A549 (cell line): ENCODE data around the gene NRIP1. TPM values are rescaled to one million over a fixed set of nuclear protein-coding genes. Genes with fewer than 3 reads are reported as not detected.

Source experiments
- ATAC-seq, 2 experiments: fragments of 200-7000 bp in 1 of 2; fragments of >200 bp in 1 of 2; cut with Nextera tagmentation in 1 of 2; cut with Tn5 transposase in 1 of 2; 3 replicates each; pipeline versions ENCODE4 v1.8.0 to v1.9.1; 2018 to 2020; ENCODE audit warnings: mild to moderate bottlenecking in 1 of 2, moderate library complexity in 1 of 2
- CTCF ChIA-PET: fragments of 300-600 bp; sonication (Branson Sonifier 250); formaldehyde crosslinking; extraction: SDS; loops from one replicate; lab custom pipeline; 2021; ENCODE audit warnings: antibody characterized with exemption, inconsistent platforms; lab: Yijun Ruan, JAX
- POLR2A ChIA-PET: fragments of 350-600 bp; formaldehyde crosslinking; extraction: SDS; loops from one replicate; lab custom pipeline; 2021; ENCODE audit warnings: antibody characterized with exemption, inconsistent platforms; lab: Yijun Ruan, JAX
- DNase-seq, 2 experiments: peaks; one replicate each; pipeline versions ENCODE4 v3.0.0 to v3.0.0-alpha.2; 2011 to 2016; ENCODE audit warnings: low read depth in 1 of 2, low spot score in 1 of 2
- FAIRE-seq: peaks from 2 replicates; lab custom pipeline; 2011; peaks lifted over from hg19 to GRCh38; lab: Jason Lieb, UNC
- H3K27ac ChIP-seq, 2 experiments: fragments of >200 bp; sonication (Bioruptor Twin); formaldehyde crosslinking; 3 replicates each; pipeline ENCODE4 v1.5.1; 2016 to 2017
- H3K4me1 ChIP-seq: fragments of >200 bp; sonication (Bioruptor Twin); formaldehyde crosslinking; 3 replicates; pipeline ENCODE4 v1.6.1; 2016
- H3K4me2 ChIP-seq: fragments of >200 bp; sonication (Bioruptor Twin); formaldehyde crosslinking; 3 replicates; pipeline ENCODE4 v1.6.1; 2016
- H3K4me3 ChIP-seq: fragments of >200 bp; sonication (Bioruptor Twin); formaldehyde crosslinking; 3 replicates; pipeline ENCODE4 v1.5.1; 2016
- H3K9me3 ChIP-seq: fragments of >200 bp; sonication (Bioruptor Twin); formaldehyde crosslinking; 3 replicates; pipeline ENCODE4 v1.6.1; 2016
- CHD2 ChIP-seq: fragments of 150-350 bp; IDR thresholded peaks from 2 replicates; pipeline ENCODE4 v1.6.1; 2014; ENCODE audit warnings: low read length; ENCODE audit not compliant: partially characterized antibody
- EP300 ChIP-seq, 2 experiments: fragments of >200 bp; sonication (Bioruptor Twin); formaldehyde crosslinking; IDR thresholded peaks; 2 replicates in 1 of 2; 3 replicates in 1 of 2; pipeline ENCODE4 v1.6.1; 2016 to 2017
- FOSB ChIP-seq: fragments of 250-450 bp; sonication (Bioruptor Pico); IDR thresholded peaks from 2 replicates; pipeline ENCODE4 v1.5.0; 2020; ENCODE audit warnings: mild to moderate bottlenecking, moderate library complexity
- GATA3 ChIP-seq: IDR thresholded peaks from 2 replicates; pipeline ENCODE4 v1.6.1; 2012; ENCODE audit warnings: borderline replicate concordance
- KDM1A ChIP-seq: fragments of 200-600 bp; sonication (generic); IDR thresholded peaks from 2 replicates; pipeline ENCODE4 v1.6.1; 2016; ENCODE audit warnings: low read depth, mild to moderate bottlenecking
- NPAS2 ChIP-seq: fragments of 250-450 bp; sonication (Bioruptor Pico); IDR thresholded peaks from 2 replicates; pipeline ENCODE4 v1.8.0; 2022; ENCODE audit warnings: mild to moderate bottlenecking, moderate library complexity, borderline replicate concordance
- NR3C1 ChIP-seq: fragments of >200 bp; sonication (Bioruptor Twin); formaldehyde crosslinking; IDR thresholded peaks from 3 replicates; pipeline ENCODE4 v1.6.1; 2017
- RARB ChIP-seq: fragments of 250-450 bp; sonication (Bioruptor Pico); IDR thresholded peaks from 2 replicates; pipeline ENCODE4 v1.8.0; 2021; ENCODE audit warnings: mild to moderate bottlenecking, moderate library complexity
- RFX5 ChIP-seq: fragments of 450-650 bp; IDR thresholded peaks from 2 replicates; pipeline ENCODE4 v1.7.1; 2014; ENCODE audit warnings: antibody characterized with exemption, mild to moderate bottlenecking, moderate library complexity
- RNF2 ChIP-seq: fragments of 200-600 bp; sonication (generic); IDR thresholded peaks from 2 replicates; pipeline ENCODE4 v1.6.1; 2016; ENCODE audit warnings: low read depth, mild to moderate bottlenecking, antibody characterized with exemption, moderate library complexity, borderline replicate concordance
- ZSCAN20 ChIP-seq: fragments of 250-450 bp; sonication (Bioruptor Pico); IDR thresholded peaks from 2 replicates; pipeline ENCODE4 v1.8.0; 2022; ENCODE audit warnings: mild to moderate bottlenecking, moderate library complexity
- WGBS: methylation state at CpG from one replicate; pipeline ENCODE4 v1.1.6; 2017; ENCODE audit errors: missing lambda C conversion rate; 5-methylcytosine and 5-hydroxymethylcytosine counted together
- polyA plus RNA-seq, 4 experiments: library from polyadenylated mRNA; depleted of rRNA in 3 of 4; stranded (reverse); fragments of >200 nt; fragmentation: RNase III in 1 of 4; extraction: RNeasy Plus Mini Kit Qiagen cat#74134 plus additional on column Dnase treatment in 1 of 4; gene quantifications; 2 replicates in 3 of 4; 3 replicates in 1 of 4; pipeline ENCODE4 v1.2.3, GENCODE V29; 2011 to 2017
- TF ChIP-seq, protein P1 (sequence below): fragments of >200 bp; sonication (Bioruptor Twin); formaldehyde crosslinking; IDR thresholded peaks from 3 replicates; pipeline ENCODE4 v1.5.1; 2016
- TF ChIP-seq, protein P2 (sequence below): IDR thresholded peaks from 2 replicates; pipeline ENCODE4 v1.6.1; 2012
- TF ChIP-seq, protein P3 (sequence below): fragments of 200-600 bp; sonication (generic); IDR thresholded peaks from 2 replicates; pipeline ENCODE4 v1.6.1; 2016; ENCODE audit warnings: antibody characterized with exemption, mild to moderate bottlenecking, moderate library complexity
- TF ChIP-seq, protein P4 (sequence below): fragments of 250-450 bp; sonication (Bioruptor Pico); IDR thresholded peaks from 2 replicates; pipeline ENCODE4 v1.5.0; 2021; ENCODE audit warnings: mild to moderate bottlenecking, moderate library complexity, borderline replicate concordance
- TF ChIP-seq, protein P5 (sequence below): fragments of 250-450 bp; sonication (Bioruptor Pico); IDR thresholded peaks from 2 replicates; pipeline ENCODE4 v1.5.0; 2020; ENCODE audit warnings: low read depth, mild to moderate bottlenecking, moderate library complexity
- TF ChIP-seq, protein P6 (sequence below): fragments of 150-350 bp; IDR thresholded peaks from 2 replicates; pipeline ENCODE4 v1.6.1; 2014; ENCODE audit warnings: low read depth, mild to moderate bottlenecking, low read length

Gene NRIP1
- polyA plus RNA-seq, 2 of the 4 experiments (the other 2 are of a cell fraction) = 18.9 to 35.5 TPM

DNA sequence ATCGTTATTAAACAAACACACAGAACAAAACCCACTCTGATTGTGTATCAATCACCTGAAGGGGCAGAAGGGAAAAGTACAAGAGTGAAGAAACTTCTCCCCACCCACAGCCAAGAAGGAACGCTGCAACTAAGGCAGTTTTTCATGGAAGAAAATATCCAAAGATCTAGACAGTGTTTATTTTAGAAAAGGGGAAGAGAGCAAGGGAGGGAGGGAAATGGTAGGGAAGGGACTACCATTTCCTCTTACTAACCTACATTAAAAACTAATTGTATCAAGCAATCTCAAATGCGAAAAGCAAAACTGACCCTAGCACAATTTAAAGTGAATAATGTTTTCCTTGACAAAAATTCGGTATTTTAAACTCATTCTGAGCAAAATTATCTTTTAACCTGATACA lies 3.5 kb downstream of the NRIP1 start:
- CTCF ChIA-PET = no interaction called here
- DNase-seq (no peak), ATAC-seq (no peak), FAIRE-seq (no peak)
- Histone ChIP-seq H3K27ac (peak overlapping the region; percentile 97 to 100), H3K9me3 (no peaks in the 10 kb centered on the region), H3K4me3 (peak overlapping the region; percentile 86), H3K4me2 (peak overlapping the region; percentile 88), H3K4me1 (peaks cover 30% of the 10 kb centered on the region; the same call in 2 of the 3 replicates)
- no peak for TF ChIP-seq CHD2
- TF ChIP-seq, protein P1, sequence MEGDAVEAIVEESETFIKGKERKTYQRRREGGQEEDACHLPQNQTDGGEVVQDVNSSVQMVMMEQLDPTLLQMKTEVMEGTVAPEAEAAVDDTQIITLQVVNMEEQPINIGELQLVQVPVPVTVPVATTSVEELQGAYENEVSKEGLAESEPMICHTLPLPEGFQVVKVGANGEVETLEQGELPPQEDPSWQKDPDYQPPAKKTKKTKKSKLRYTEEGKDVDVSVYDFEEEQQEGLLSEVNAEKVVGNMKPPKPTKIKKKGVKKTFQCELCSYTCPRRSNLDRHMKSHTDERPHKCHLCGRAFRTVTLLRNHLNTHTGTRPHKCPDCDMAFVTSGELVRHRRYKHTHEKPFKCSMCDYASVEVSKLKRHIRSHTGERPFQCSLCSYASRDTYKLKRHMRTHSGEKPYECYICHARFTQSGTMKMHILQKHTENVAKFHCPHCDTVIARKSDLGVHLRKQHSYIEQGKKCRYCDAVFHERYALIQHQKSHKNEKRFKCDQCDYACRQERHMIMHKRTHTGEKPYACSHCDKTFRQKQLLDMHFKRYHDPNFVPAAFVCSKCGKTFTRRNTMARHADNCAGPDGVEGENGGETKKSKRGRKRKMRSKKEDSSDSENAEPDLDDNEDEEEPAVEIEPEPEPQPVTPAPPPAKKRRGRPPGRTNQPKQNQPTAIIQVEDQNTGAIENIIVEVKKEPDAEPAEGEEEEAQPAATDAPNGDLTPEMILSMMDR = no peak
- TF ChIP-seq NPAS2 (CRISPR knock-in tag) = no peak
- TF ChIP-seq RARB (CRISPR knock-in tag) = no peak
- TF ChIP-seq, protein P2, sequence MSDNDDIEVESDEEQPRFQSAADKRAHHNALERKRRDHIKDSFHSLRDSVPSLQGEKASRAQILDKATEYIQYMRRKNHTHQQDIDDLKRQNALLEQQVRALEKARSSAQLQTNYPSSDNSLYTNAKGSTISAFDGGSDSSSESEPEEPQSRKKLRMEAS = no peak
- TF ChIP-seq, protein P3, sequence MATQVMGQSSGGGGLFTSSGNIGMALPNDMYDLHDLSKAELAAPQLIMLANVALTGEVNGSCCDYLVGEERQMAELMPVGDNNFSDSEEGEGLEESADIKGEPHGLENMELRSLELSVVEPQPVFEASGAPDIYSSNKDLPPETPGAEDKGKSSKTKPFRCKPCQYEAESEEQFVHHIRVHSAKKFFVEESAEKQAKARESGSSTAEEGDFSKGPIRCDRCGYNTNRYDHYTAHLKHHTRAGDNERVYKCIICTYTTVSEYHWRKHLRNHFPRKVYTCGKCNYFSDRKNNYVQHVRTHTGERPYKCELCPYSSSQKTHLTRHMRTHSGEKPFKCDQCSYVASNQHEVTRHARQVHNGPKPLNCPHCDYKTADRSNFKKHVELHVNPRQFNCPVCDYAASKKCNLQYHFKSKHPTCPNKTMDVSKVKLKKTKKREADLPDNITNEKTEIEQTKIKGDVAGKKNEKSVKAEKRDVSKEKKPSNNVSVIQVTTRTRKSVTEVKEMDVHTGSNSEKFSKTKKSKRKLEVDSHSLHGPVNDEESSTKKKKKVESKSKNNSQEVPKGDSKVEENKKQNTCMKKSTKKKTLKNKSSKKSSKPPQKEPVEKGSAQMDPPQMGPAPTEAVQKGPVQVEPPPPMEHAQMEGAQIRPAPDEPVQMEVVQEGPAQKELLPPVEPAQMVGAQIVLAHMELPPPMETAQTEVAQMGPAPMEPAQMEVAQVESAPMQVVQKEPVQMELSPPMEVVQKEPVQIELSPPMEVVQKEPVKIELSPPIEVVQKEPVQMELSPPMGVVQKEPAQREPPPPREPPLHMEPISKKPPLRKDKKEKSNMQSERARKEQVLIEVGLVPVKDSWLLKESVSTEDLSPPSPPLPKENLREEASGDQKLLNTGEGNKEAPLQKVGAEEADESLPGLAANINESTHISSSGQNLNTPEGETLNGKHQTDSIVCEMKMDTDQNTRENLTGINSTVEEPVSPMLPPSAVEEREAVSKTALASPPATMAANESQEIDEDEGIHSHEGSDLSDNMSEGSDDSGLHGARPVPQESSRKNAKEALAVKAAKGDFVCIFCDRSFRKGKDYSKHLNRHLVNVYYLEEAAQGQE = no peak
- TF ChIP-seq GATA3 = no peak
- TF ChIP-seq, protein P4, sequence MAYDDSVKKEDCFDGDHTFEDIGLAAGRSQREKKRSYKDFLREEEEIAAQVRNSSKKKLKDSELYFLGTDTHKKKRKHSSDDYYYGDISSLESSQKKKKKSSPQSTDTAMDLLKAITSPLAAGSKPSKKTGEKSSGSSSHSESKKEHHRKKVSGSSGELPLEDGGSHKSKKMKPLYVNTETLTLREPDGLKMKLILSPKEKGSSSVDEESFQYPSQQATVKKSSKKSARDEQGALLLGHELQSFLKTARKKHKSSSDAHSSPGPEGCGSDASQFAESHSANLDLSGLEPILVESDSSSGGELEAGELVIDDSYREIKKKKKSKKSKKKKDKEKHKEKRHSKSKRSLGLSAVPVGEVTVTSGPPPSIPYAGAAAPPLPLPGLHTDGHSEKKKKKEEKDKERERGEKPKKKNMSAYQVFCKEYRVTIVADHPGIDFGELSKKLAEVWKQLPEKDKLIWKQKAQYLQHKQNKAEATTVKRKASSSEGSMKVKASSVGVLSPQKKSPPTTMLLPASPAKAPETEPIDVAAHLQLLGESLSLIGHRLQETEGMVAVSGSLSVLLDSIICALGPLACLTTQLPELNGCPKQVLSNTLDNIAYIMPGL (CRISPR knock-in tag) = no peak
- TF ChIP-seq EP300 (IDR thresholded peaks at IDR 0.05) = no peak
- TF ChIP-seq, protein P5, sequence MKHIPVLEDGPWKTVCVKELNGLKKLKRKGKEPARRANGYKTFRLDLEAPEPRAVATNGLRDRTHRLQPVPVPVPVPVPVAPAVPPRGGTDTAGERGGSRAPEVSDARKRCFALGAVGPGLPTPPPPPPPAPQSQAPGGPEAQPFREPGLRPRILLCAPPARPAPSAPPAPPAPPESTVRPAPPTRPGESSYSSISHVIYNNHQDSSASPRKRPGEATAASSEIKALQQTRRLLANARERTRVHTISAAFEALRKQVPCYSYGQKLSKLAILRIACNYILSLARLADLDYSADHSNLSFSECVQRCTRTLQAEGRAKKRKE (CRISPR knock-in tag) = no peak
- TF ChIP-seq ZSCAN20 (CRISPR knock-in tag) = no peak
- no peak for TF ChIP-seq NR3C1
- TF ChIP-seq FOSB (CRISPR knock-in tag) = no peak
- TF ChIP-seq, protein P6, sequence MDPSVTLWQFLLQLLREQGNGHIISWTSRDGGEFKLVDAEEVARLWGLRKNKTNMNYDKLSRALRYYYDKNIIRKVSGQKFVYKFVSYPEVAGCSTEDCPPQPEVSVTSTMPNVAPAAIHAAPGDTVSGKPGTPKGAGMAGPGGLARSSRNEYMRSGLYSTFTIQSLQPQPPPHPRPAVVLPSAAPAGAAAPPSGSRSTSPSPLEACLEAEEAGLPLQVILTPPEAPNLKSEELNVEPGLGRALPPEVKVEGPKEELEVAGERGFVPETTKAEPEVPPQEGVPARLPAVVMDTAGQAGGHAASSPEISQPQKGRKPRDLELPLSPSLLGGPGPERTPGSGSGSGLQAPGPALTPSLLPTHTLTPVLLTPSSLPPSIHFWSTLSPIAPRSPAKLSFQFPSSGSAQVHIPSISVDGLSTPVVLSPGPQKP = no peak
- no peak for TF ChIP-seq KDM1A
- TF ChIP-seq RNF2 = no peak
- no peak for TF ChIP-seq RFX5
- WGBS = 3% methylated on average over 4 of the region's 4 CpGs
- POLR2A ChIA-PET = no interaction called here
